Endothelial cell (in vitro differentiated cells): Measurements from ENCODE around the gene WFS1. TPM values are rescaled to one million over a fixed set of nuclear protein-coding genes. Genes with fewer than 3 reads are reported as not detected.

Source experiments
- DNase-seq: peaks from one replicate; pipeline ENCODE4 v3.0.0; 2021; ENCODE audit warnings: low spot score
- H3K27ac Mint-ChIP-seq: one replicate; pipeline ENCODE4 v1.8.0; 2021; ENCODE audit warnings: mixed read lengths, inconsistent platforms; ENCODE audit not compliant: unreplicated experiment
- H3K27me3 Mint-ChIP-seq: one replicate; pipeline ENCODE4 v1.8.0; 2021; ENCODE audit warnings: mild to moderate bottlenecking, moderate library complexity, mixed read lengths, inconsistent platforms; ENCODE audit not compliant: unreplicated experiment
- H3K36me3 Mint-ChIP-seq: one replicate; pipeline ENCODE4 v1.8.0; 2021; ENCODE audit warnings: mild to moderate bottlenecking, low read depth, mixed read lengths, inconsistent platforms; ENCODE audit not compliant: unreplicated experiment
- H3K4me1 Mint-ChIP-seq: one replicate; pipeline ENCODE4 v1.8.0; 2021; ENCODE audit warnings: mild to moderate bottlenecking, mixed read lengths, inconsistent platforms; ENCODE audit not compliant: unreplicated experiment
- H3K4me3 Mint-ChIP-seq: one replicate; pipeline ENCODE4 v1.8.0; 2021; ENCODE audit warnings: mild to moderate bottlenecking, mixed read lengths, inconsistent platforms; ENCODE audit not compliant: unreplicated experiment
- H3K9me3 Mint-ChIP-seq: one replicate; pipeline ENCODE4 v1.8.0; 2021; ENCODE audit warnings: mixed read lengths, inconsistent platforms; ENCODE audit not compliant: unreplicated experiment
- CTCF ChIP-seq: fragments of 200-600 bp; sonication (generic); IDR thresholded peaks from one replicate; pipeline ENCODE4 v1.5.0; 2021; ENCODE audit warnings: antibody characterized with exemption; ENCODE audit not compliant: unreplicated experiment
- total RNA-seq: library from RNA; stranded (reverse); fragmentation: NEBNext Ultra II Directional; extraction: Animal tissue kit (Norgen Biotek cat#: 25700); gene quantifications from one replicate; pipeline ENCODE4 v1.2.1, GENCODE V29; 2021; ENCODE audit not compliant: unreplicated experiment

WFS1 gene
- total RNA-seq, 1 donor from 2014 or later = 53.2 TPM

GRCh38 chr4:6338175-6338950, 68.7 kb downstream of the WFS1 start:
- peaks cover 15% of the 10 kb centered on the region for H3K27me3 Mint-ChIP-seq
- peaks cover 3% of the 10 kb centered on the region for H3K36me3 Mint-ChIP-seq
- no peaks in the 10 kb centered on the region for H3K9me3 Mint-ChIP-seq
- no peak overlapping the region for H3K4me3 Mint-ChIP-seq
- H3K4me1 Mint-ChIP-seq = peaks cover 20% of the 10 kb centered on the region
- peak overlapping the region; percentile 30 for H3K27ac Mint-ChIP-seq
- DNase-seq = no peak
- TF ChIP-seq CTCF = no peak

- Mint-ChIP-seq H3K27ac (no peak overlapping the region), H3K36me3 (peaks cover 3% of the 10 kb centered on the region), H3K4me3 (no peak overlapping the region), H3K4me1 (peaks cover 20% of the 10 kb centered on the region), H3K9me3 (no peaks in the 10 kb centered on the region), H3K27me3 (peaks cover 10% of the 10 kb centered on the region)
- no peak for DNase-seq
- TF ChIP-seq CTCF = no peak
These were observed 69.5 kb downstream of the WFS1 start for GRCh38 chr4:6338951-6339817.

GRCh38 chr4:6339818-6340445, 70.3 kb downstream of the WFS1 start:
- no peaks in the 10 kb centered on the region for H3K9me3 Mint-ChIP-seq
- H3K27ac Mint-ChIP-seq = no peak overlapping the region
- peaks cover 3% of the 10 kb centered on the region for H3K36me3 Mint-ChIP-seq
- TF ChIP-seq CTCF = no peak
- H3K4me1 Mint-ChIP-seq = peaks cover 20% of the 10 kb centered on the region
- no peak overlapping the region for H3K4me3 Mint-ChIP-seq
- H3K27me3 Mint-ChIP-seq = peaks cover 10% of the 10 kb centered on the region
- no peak for DNase-seq

GRCh38 chr4:6340446-6341015, 70.9 kb downstream of the WFS1 start:
- Mint-ChIP-seq H3K27me3 (peaks cover 9% of the 10 kb centered on the region), H3K9me3 (no peaks in the 10 kb centered on the region), H3K4me3 (no peak overlapping the region), H3K4me1 (peaks cover 17% of the 10 kb centered on the region), H3K36me3 (peaks cover 3% of the 10 kb centered on the region), H3K27ac (no peak overlapping the region)
- no peak for DNase-seq
- no peak for TF ChIP-seq CTCF
